ENCODE data around the gene KRT23. TPM values are rescaled to one million over a fixed set of nuclear protein-coding genes. Genes with fewer than 3 reads are reported as not detected.
A peak's percentile ranks its signal among the peaks of the same experiment; 100 is the strongest.
"Not testable (repeated sequence)": the region's sequence is repeated elsewhere in the genome, so short reads cannot be mapped to it uniquely, and the experiment has no call there.

The KRT23 gene
- total RNA-seq, 1 donor from 2014 or later, result 0.16 TPM

GRCh38 chr17:40952154-40952553, 14.7 kb upstream of the KRT23 start:
- no peak for ATAC-seq
- intact Hi-C loops (cut with DNase I), result no loop called here
- no peak for DNase-seq (ENCODE audit: missing footprints)

- DNase-seq (ENCODE audit: missing footprints), result no peak
- intact Hi-C loops (cut with DNase I), result no loop called here
- ATAC-seq, result no peak
Measured at GRCh38 chr17:40951011-40951622, 13.7 kb upstream of the KRT23 start.

GRCh38 chr17:40950176-40950575, 12.7 kb upstream of the KRT23 start:
- DNase-seq (ENCODE audit: missing footprints) (no peak), ATAC-seq (no peak)
- intact Hi-C loops (cut with DNase I), result no loop called here

DNA sequence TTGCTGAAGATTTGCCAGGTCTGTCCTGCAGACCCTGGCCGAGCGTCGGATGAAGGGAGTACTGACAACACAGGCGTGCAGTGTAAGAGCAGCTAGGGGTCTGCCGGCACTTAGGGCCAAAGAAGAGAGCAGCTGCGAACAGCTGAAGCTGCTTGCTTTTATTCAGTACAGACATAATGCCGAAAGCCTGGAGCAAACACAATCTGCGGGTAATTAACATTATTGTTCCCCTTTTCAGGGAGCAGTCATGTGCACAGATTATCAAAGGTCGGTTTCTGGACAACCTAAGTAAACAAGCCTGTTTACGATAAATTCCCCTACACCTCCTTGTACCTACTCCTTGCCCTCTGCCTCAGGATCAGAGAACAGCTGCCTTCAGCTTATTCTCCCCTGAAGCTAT, 12.0 kb upstream of the KRT23 start:
- intact Hi-C loops (cut with DNase I), result no loop called here
- DNase-seq (ENCODE audit: missing footprints) (no peak), ATAC-seq (no peak)

DNA sequence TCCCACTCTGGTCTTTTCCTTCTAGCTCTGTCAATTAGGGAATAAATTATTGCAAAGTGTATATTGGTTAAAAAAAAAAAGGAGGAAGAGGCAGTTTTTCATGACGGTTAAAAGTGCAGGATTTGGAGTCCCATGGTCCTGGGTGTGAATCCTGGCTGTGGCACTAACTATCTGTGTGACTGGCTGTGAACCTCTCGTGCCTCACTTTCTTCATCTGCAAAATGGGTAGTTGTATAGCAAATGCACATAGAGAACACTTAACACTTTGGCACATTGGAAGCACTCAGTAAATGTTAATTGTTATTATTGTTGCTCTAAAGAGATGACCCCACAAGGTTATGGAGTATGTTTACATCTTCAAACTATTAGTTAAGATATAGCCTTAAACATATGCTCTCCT, 10.5 kb upstream of the KRT23 start:
- ATAC-seq, result no peak
- DNase-seq (ENCODE audit: missing footprints), result no peak
- intact Hi-C loops (cut with DNase I), result no loop called here

DNA sequence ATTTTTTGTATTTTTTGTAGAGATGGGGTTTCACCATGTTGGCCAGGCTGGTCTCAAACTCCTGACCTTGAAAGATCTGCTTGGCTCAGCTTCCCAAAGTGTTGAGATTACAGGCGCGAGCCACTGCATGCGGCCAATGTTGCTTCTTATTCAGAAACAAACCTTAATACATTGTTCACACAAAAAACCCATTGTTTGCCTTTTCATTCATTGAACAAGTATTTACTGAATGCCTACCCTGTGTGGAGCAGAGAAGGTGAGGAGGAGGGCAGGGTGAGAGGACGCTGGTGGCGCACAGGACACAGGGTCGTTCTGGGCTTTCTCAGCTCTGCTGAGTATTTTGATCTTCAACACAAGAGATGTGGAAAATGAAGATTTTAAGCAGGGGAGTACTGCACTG, 8.0 kb upstream of the KRT23 start:
- no peak for DNase-seq (ENCODE audit: missing footprints)
- ATAC-seq, result no peak
- intact Hi-C loops (cut with DNase I), result no loop called here

GRCh38 chr17:40944531-40944930, 7.1 kb upstream of the KRT23 start:
- intact Hi-C loops (cut with DNase I), result no loop called here
- DNase-seq (ENCODE audit: missing footprints), result no peak
- ATAC-seq, result no peak

- ATAC-seq, result no peak
- DNase-seq (ENCODE audit: missing footprints), result no peak
- intact Hi-C loops (cut with DNase I), result no loop called here
Measured at GRCh38 chr17:40942553-40942952, 5.1 kb upstream of the KRT23 start.

- DNase-seq (ENCODE audit: missing footprints), result no peak
- intact Hi-C loops (cut with DNase I), result no loop called here
Measured at GRCh38 chr17:40940266-40940665, 2.8 kb upstream of the KRT23 start.

GRCh38 chr17:40938981-40939380, 1.5 kb upstream of the KRT23 start:
- DNase-seq (ENCODE audit: missing footprints) (no peak), ATAC-seq (no peak)
- intact Hi-C loops (cut with DNase I), result no loop called here

More at GRCh38 chr17:40940266-40940665, 2.8 kb upstream of the KRT23 start:
- no peak for ATAC-seq

DNA sequence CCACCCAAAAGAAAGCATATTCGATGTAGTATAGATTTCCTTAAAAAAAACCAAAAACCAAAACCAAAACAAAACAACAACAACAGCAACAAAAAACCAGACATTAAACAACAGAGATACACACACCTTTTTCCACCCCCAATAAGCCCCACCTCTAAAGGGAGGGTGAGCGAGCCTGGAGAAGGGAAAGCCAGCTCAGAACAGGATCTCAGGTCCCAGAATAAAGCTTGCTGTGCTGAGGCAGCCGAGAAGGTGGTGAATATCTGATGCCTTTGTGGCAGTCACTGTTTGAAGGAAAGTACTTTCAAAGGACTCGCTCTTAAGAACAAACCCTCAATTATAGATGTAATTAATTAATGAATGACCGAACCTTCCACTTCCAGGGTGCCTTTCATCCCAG, 470 bp downstream of the KRT23 start:
- DNase-seq (ENCODE audit: missing footprints), result no peak
- ATAC-seq, result no peak
- intact Hi-C loops (cut with DNase I), result no loop called here

DNA sequence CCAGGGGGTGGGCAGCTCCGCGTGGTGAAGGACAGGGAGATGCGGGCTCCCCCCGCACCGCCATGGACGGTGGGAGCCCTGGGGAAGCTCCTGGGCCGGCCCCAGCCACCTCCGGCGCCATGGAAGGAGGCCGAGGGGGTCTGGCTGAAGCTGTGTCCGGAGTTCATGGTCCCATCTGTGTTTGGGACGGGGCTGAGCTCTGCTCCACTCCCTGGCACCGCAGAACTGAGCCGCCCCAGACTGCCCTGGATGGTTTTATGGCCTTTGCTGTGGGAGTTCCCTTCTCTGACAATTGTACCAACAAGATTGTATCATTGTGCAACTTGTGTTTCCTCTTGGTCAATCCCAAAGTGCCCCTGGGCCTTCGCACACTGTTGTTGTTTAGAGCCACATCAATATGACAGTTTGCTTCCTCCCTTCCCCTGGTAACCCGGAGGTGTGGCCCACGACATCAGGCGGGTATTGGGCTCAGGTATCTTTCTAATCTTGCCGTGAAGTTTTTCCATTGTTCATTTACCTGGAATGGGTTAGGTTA, 942 bp downstream of the KRT23 start:
- intact Hi-C loops (cut with DNase I), result no loop called here
- DNase-seq (ENCODE audit: missing footprints), result peak; percentile 66

DNA sequence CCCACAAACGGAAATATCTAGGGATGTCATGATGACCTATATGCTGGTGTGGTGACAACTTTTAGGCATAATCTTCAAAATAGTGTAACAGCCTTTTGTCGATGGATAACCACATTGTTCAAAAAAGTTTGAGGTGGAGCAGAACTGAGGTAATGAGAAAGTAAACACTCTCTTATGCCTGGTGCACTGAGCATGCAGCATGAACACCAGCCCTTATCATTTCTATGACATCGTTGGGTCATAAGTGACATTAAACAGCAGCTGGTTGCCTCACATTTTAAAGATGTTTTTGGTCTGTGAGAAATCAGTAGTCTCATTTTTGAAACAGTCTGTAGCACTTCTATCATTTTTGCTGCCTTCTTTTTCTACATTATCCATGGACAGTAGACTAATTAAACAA, 1.8 kb downstream of the KRT23 start:
- ATAC-seq (no peak), DNase-seq (ENCODE audit: missing footprints) (no peak)
- intact Hi-C loops (cut with DNase I), result no loop called here

More for the DNA sequence above, 942 bp downstream of the KRT23 start:
- ATAC-seq, result no peak

DNA sequence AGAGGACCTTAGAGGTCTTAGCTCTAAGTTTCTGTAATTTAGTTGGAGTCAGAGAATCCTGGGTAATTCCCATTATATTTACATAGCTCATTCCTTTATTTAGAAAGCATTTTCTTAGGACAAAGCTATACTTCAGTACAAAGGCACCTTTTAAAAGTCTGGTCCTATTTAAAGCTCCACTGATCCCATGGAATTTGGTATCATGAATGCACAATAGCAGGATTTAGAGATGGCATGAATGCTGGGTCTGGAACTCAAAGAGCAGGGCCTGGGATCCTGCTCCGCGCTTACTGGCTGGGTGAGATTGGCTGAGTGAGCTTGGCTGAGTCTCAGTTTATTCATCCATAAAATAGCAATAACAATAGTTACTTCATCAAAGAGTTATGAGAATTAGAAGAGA, 4.8 kb downstream of the KRT23 start:
- ATAC-seq, result no peak
- DNase-seq (ENCODE audit: missing footprints), result no peak
- intact Hi-C loops (cut with DNase I), result no loop called here

DNA sequence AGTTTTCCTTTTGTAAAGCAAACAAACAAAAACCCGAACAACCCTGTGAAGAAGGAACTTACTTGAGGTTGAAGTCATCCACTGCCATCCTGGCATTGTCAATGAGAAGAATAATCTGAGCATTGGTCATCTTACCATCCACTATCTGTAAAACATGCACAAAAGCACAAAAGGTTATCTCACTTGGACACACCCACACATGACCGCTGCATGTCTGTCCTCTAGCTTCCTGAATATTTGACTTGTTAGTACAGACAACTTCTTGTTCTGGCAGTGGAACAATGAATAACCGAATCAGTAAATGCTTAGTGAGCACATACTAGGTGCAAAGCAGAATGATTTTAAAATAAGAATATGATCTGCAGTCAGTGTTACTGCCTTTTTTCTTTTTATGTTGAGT, 6.1 kb downstream of the KRT23 start:
- ATAC-seq (no peak), DNase-seq (ENCODE audit: missing footprints) (no peak)
- intact Hi-C loops (cut with DNase I), result no loop called here

- ATAC-seq, result no peak
- DNase-seq (ENCODE audit: missing footprints), result no peak
- intact Hi-C loops (cut with DNase I), result no loop called here
Measured at GRCh38 chr17:40926341-40926740, 11.1 kb downstream of the KRT23 start.

DNA sequence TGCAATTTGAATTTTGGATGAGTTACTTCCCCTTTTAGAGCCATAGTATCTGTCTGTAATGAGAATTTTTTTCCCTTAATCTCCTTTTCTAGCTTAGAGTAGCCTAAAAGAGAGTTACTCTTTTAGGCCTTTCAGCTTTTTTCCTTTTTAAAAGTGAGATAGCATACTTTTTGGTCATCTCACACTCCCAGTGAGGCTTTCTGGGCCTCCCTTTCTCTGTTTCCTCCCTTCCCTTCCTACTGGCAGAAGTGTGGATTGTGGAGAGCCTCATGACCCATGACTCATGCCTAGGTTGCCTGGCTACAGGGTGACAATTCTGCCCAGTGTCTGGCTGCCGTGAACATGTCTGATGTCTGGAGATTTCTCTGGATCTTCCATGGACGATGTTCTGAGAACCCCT, 15.2 kb downstream of the KRT23 start:
- ATAC-seq (peak; percentile 39), DNase-seq (ENCODE audit: missing footprints) (no peak)

GRCh38 chr17:40921026-40921425, 16.4 kb downstream of the KRT23 start:
- DNase-seq (ENCODE audit: missing footprints) (no peak), ATAC-seq (no peak)
- intact Hi-C loops (cut with DNase I), result no loop called here

More for the DNA sequence above, 15.2 kb downstream of the KRT23 start:
- intact Hi-C loops (cut with DNase I), result no loop called here

DNA sequence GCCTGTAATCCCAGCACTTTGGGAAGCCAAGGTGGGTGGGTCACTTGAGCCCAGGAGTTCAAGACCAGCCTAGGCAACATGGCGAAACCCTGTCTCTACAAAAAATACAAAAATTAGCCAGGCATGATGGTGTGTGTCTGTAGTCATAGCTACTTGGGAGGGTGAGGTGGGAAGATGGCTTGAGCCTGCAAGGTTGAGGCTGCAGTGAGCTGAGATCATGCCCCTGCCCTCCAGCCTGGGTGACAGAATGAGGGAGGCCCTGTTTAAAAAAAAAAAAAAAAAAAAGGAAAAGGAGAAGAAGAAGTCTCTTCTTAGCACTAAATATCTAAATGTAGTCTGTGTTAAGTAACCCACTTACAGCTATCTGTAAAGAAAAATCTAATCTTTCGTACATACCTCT, 20.3 kb downstream of the KRT23 start:
- intact Hi-C loops (cut with DNase I), result loop anchor here (10.0 kb wide), 1 partner anchor 408 kb away; no protein-coding TSS in a partner anchor
- ATAC-seq, result not testable (repeated sequence)

GRCh38 chr17:40916366-40916765, 21.1 kb downstream of the KRT23 start:
- no peak for DNase-seq (ENCODE audit: missing footprints)
- no peak for ATAC-seq
- intact Hi-C loops (cut with DNase I), result loop anchor here (10.0 kb wide), 1 partner anchor 408 kb away; no protein-coding TSS in a partner anchor

More for the DNA sequence above, 20.3 kb downstream of the KRT23 start:
- DNase-seq (ENCODE audit: missing footprints), result not testable (repeated sequence)

Data from Right ventricle myocardium inferior (tissue), 1 donor.